Parathyroid adenoma (tissue), 2 donors: Measurements from ENCODE around the gene CCL17.

ENCODE experiments used
- H2AFZ ChIP-seq: fragments of 300-600 bp; sonication (generic); one replicate; pipeline ENCODE4 v1.7.0; 2017; ENCODE audit warnings: antibody characterized with exemption, mild to moderate bottlenecking
- H3K27ac ChIP-seq: fragments of 300-600 bp; sonication (generic); one replicate; pipeline ENCODE4 v1.7.0; 2017
- H3K27me3 ChIP-seq: fragments of 300-600 bp; sonication (generic); one replicate; pipeline ENCODE4 v1.7.0; 2017; ENCODE audit warnings: low read length; ENCODE audit not compliant: control insufficient read depth, insufficient read depth
- H3K36me3 ChIP-seq: fragments of 300-600 bp; sonication (generic); one replicate; pipeline ENCODE4 v1.7.0; 2017; ENCODE audit warnings: low read length; ENCODE audit not compliant: control insufficient read depth, insufficient read depth
- H3K4me1 ChIP-seq: fragments of 300-600 bp; sonication (generic); one replicate; pipeline ENCODE4 v1.7.0; 2017; ENCODE audit warnings: control low read depth
- H3K4me2 ChIP-seq: fragments of 300-600 bp; sonication (generic); one replicate; pipeline ENCODE4 v1.7.0; 2017; ENCODE audit warnings: low read length
- H3K4me3 ChIP-seq: fragments of 300-600 bp; sonication (generic); one replicate; pipeline ENCODE4 v1.7.0; 2017; ENCODE audit warnings: low read depth, low read length
- H3K79me2 ChIP-seq: fragments of 300-600 bp; sonication (generic); one replicate; pipeline ENCODE4 v1.7.0; 2017; ENCODE audit warnings: control low read depth
- H3K9ac ChIP-seq: fragments of 300-600 bp; sonication (generic); one replicate; pipeline ENCODE4 v1.7.0; 2017; ENCODE audit warnings: mild to moderate bottlenecking
- H3K9me3 ChIP-seq: fragments of 300-600 bp; sonication (generic); one replicate; pipeline ENCODE4 v1.7.0; 2017; ENCODE audit warnings: low read length; ENCODE audit not compliant: control insufficient read depth
- CTCF ChIP-seq: fragments of 300-600 bp; sonication (generic); IDR thresholded peaks from one replicate; pipeline ENCODE4 v1.7.0; 2017; ENCODE audit warnings: antibody characterized with exemption, mild to moderate bottlenecking
- donor health status: primary hyperparathyroidism.

CCL17 gene

GRCh38 chr16:57422026-57422944 is 17.7 kb downstream of the CCL17 start:
- TF ChIP-seq CTCF, result peak; percentile 68
- Histone ChIP-seq H3K4me2 (no peak overlapping the region), H3K36me3 (no peaks in the 10 kb centered on the region), H2AFZ (peak overlapping the region; percentile 18), H3K27me3 (no peaks in the 10 kb centered on the region), H3K9me3 (no peaks in the 10 kb centered on the region), H3K79me2 (no peaks in the 10 kb centered on the region), H3K9ac (no peak overlapping the region), H3K4me3 (no peak overlapping the region), H3K27ac (no peak overlapping the region), H3K4me1 (peaks cover 11% of the 10 kb centered on the region)

GRCh38 chr16:57423152-57423551 is 18.6 kb downstream of the CCL17 start:
- no peak overlapping the region for H3K4me3 ChIP-seq
- H3K79me2 ChIP-seq, result no peaks in the 10 kb centered on the region
- H2AFZ ChIP-seq, result no peak overlapping the region
- H3K9ac ChIP-seq, result no peak overlapping the region
- H3K27ac ChIP-seq, result no peak overlapping the region
- no peak for TF ChIP-seq CTCF
- peaks cover 4% of the 10 kb centered on the region for H3K4me1 ChIP-seq
- H3K9me3 ChIP-seq, result no peaks in the 10 kb centered on the region
- no peak overlapping the region for H3K4me2 ChIP-seq
- no peaks in the 10 kb centered on the region for H3K36me3 ChIP-seq
- no peaks in the 10 kb centered on the region for H3K27me3 ChIP-seq

- Histone ChIP-seq H3K4me2 (no peak overlapping the region), H3K27ac (no peak overlapping the region), H3K79me2 (no peaks in the 10 kb centered on the region), H3K9ac (no peak overlapping the region), H3K9me3 (no peaks in the 10 kb centered on the region), H3K4me3 (no peak overlapping the region), H3K27me3 (no peaks in the 10 kb centered on the region), H3K4me1 (no peaks in the 10 kb centered on the region), H2AFZ (no peak overlapping the region), H3K36me3 (no peaks in the 10 kb centered on the region)
- no peak for TF ChIP-seq CTCF
Observed at GRCh38 chr16:57424583-57424982, 20.0 kb downstream of the CCL17 start.

- Histone ChIP-seq H3K4me2 (no peak overlapping the region), H3K27me3 (no peaks in the 10 kb centered on the region), H3K4me1 (no peaks in the 10 kb centered on the region), H2AFZ (no peak overlapping the region), H3K36me3 (no peaks in the 10 kb centered on the region), H3K27ac (no peak overlapping the region), H3K79me2 (no peaks in the 10 kb centered on the region), H3K4me3 (no peak overlapping the region), H3K9me3 (no peaks in the 10 kb centered on the region), H3K9ac (no peak overlapping the region)
- no peak for TF ChIP-seq CTCF
Observed at GRCh38 chr16:57426356-57426755, 21.8 kb downstream of the CCL17 start.

- Histone ChIP-seq H3K36me3 (no peaks in the 10 kb centered on the region), H3K27me3 (no peaks in the 10 kb centered on the region)
- TF ChIP-seq CTCF, result no peak
Observed at GRCh38 chr16:57427307-57427706, 22.7 kb downstream of the CCL17 start.

More at GRCh38 chr16:57427307-57427706, 22.7 kb downstream of the CCL17 start:
- Histone ChIP-seq H3K4me2 (no peak overlapping the region), H2AFZ (no peak overlapping the region), H3K4me3 (no peak overlapping the region), H3K9me3 (no peaks in the 10 kb centered on the region), H3K9ac (no peak overlapping the region), H3K79me2 (no peaks in the 10 kb centered on the region), H3K27ac (no peak overlapping the region), H3K4me1 (no peaks in the 10 kb centered on the region)
